ENCODE data around the gene COPZ2. TPM values are rescaled to one million over a fixed set of nuclear protein-coding genes. Genes with fewer than 3 reads are reported as not detected.
"Not testable (repeated sequence)": the region's sequence is repeated elsewhere in the genome, so short reads cannot be mapped to it uniquely, and the experiment has no call there.

Gene COPZ2
- total RNA-seq, 1 donor from 2014 or later, result 4.0 TPM

- Mint-ChIP-seq H3K4me3 (peak overlapping the region; percentile 20), H3K27ac (ENCODE audit: unreplicated experiment) (no peak overlapping the region), H3K9me3 (no peaks in the 10 kb centered on the region), H3K4me1 (peaks cover 72% of the 10 kb centered on the region), H3K27me3 (ENCODE audit: low read depth) (peaks cover 7% of the 10 kb centered on the region), H3K36me3 (ENCODE audit: low read depth) (no peaks in the 10 kb centered on the region)
- DNase-seq (ENCODE audit: low read depth, low spot score), result no peak
- no peak for TF ChIP-seq CTCF (conservative IDR thresholded peaks at IDR 0.05)
Observed at GRCh38 chr17:48021934-48022333, 15.7 kb downstream of the COPZ2 start.

- Mint-ChIP-seq H3K4me3 (peak overlapping the region; percentile 74), H3K27ac (ENCODE audit: unreplicated experiment) (peak overlapping the region; percentile 79), H3K4me1 (peaks cover 73% of the 10 kb centered on the region)
- H3K27me3 Mint-ChIP-seq (ENCODE audit: low read depth); H3K36me3 Mint-ChIP-seq (ENCODE audit: low read depth); H3K9me3 Mint-ChIP-seq; DNase-seq (ENCODE audit: low read depth, low spot score): not testable (repeated sequence)
Observed at GRCh38 chr17:48017817-48018158, 19.8 kb downstream of the COPZ2 start.

- no peak for DNase-seq (ENCODE audit: low read depth, low spot score)
- no peak for TF ChIP-seq CTCF (conservative IDR thresholded peaks at IDR 0.05)
- H3K4me3 Mint-ChIP-seq, result peak overlapping the region; percentile 32
- no peaks in the 10 kb centered on the region for H3K27me3 Mint-ChIP-seq (ENCODE audit: low read depth)
- H3K36me3 Mint-ChIP-seq (ENCODE audit: low read depth), result no peaks in the 10 kb centered on the region
- H3K4me1 Mint-ChIP-seq, result peaks cover 75% of the 10 kb centered on the region
- peak overlapping the region; percentile 73 for H3K27ac Mint-ChIP-seq (ENCODE audit: unreplicated experiment)
- H3K9me3 Mint-ChIP-seq, result no peaks in the 10 kb centered on the region
Observed at GRCh38 chr17:48016112-48016511, 21.5 kb downstream of the COPZ2 start.

GRCh38 chr17:48014595-48015111 is 22.9 kb downstream of the COPZ2 start:
- Mint-ChIP-seq H3K27me3 (ENCODE audit: low read depth) (no peaks in the 10 kb centered on the region), H3K4me3 (peak overlapping the region; percentile 79), H3K27ac (ENCODE audit: unreplicated experiment) (peak overlapping the region; percentile 98), H3K36me3 (ENCODE audit: low read depth) (no peaks in the 10 kb centered on the region), H3K9me3 (no peaks in the 10 kb centered on the region), H3K4me1 (peaks cover 81% of the 10 kb centered on the region)
- TF ChIP-seq CTCF (conservative IDR thresholded peaks at IDR 0.05), result no peak
- peak; percentile 21 for DNase-seq (ENCODE audit: low read depth, low spot score)

GRCh38 chr17:48013876-48014594 is 23.6 kb downstream of the COPZ2 start:
- no peak for TF ChIP-seq CTCF (conservative IDR thresholded peaks at IDR 0.05)
- H3K36me3 Mint-ChIP-seq (ENCODE audit: low read depth), result no peaks in the 10 kb centered on the region
- DNase-seq (ENCODE audit: low read depth, low spot score), result peak; percentile 29
- no peaks in the 10 kb centered on the region for H3K9me3 Mint-ChIP-seq
- peaks cover 81% of the 10 kb centered on the region for H3K4me1 Mint-ChIP-seq
- H3K4me3 Mint-ChIP-seq, result peak overlapping the region; percentile 79
- peak overlapping the region; percentile 98 for H3K27ac Mint-ChIP-seq (ENCODE audit: unreplicated experiment)
- no peaks in the 10 kb centered on the region for H3K27me3 Mint-ChIP-seq (ENCODE audit: low read depth)

- peaks cover 2% of the 10 kb centered on the region for H3K36me3 Mint-ChIP-seq (ENCODE audit: low read depth)
- peak overlapping the region; percentile 79 for H3K4me3 Mint-ChIP-seq
- H3K27ac Mint-ChIP-seq (ENCODE audit: unreplicated experiment), result peak overlapping the region; percentile 98
- TF ChIP-seq CTCF (conservative IDR thresholded peaks at IDR 0.05), result no peak
- DNase-seq (ENCODE audit: low read depth, low spot score), result no peak
- H3K4me1 Mint-ChIP-seq, result peaks cover 78% of the 10 kb centered on the region
- no peaks in the 10 kb centered on the region for H3K27me3 Mint-ChIP-seq (ENCODE audit: low read depth)
- H3K9me3 Mint-ChIP-seq, result peaks cover 4% of the 10 kb centered on the region
Observed at GRCh38 chr17:48012654-48013053, 24.9 kb downstream of the COPZ2 start.
